SKM-1 treated with dmso at 0.1 percent for 144 hours (cell line): ENCODE measurements around the gene PPP1R8.
"Not testable (repeated sequence)": the region's sequence is repeated elsewhere in the genome, so short reads cannot be mapped to it uniquely, and the experiment has no call there.

Experiments used
- DNase-seq: peaks from one replicate; lab custom pipeline; 2025; ENCODE audit not compliant: unreplicated experiment; lab: John Stamatoyannopoulos, UW

Gene PPP1R8

GRCh38 chr1:27830621-27831440 is at the start of gene PPP1R8:
PPP1R8 (plus strand) TSS chr1:27830782; CDS start chr1:27830836, 54 bp downstream.
- peak; percentile 92 for DNase-seq

- no peak for DNase-seq
These were observed 47.6 kb upstream of the PPP1R8 start for GRCh38 chr1:27782950-27783349.

- DNase-seq = no peak
These were observed 45.9 kb upstream of the PPP1R8 start for GRCh38 chr1:27784700-27785099.

- DNase-seq = no peak
These were observed 44.7 kb upstream of the PPP1R8 start for GRCh38 chr1:27785781-27786455.

GRCh38 chr1:27787895-27788294 is 42.7 kb upstream of the PPP1R8 start:
- DNase-seq = no peak

- peak; percentile 17 for DNase-seq
These were observed 41.0 kb upstream of the PPP1R8 start for GRCh38 chr1:27789540-27790041.

- not testable (repeated sequence) for DNase-seq
These were observed 40.3 kb upstream of the PPP1R8 start for GRCh38 chr1:27790270-27790669.

GRCh38 chr1:27795601-27796000 is 35.0 kb upstream of the PPP1R8 start:
- DNase-seq = no peak

GRCh38 chr1:27804791-27805190 is 25.8 kb upstream of the PPP1R8 start:
- DNase-seq = no peak

- no peak for DNase-seq
These were observed 23.8 kb upstream of the PPP1R8 start for GRCh38 chr1:27806758-27807157.

GRCh38 chr1:27807385-27807784 is 23.2 kb upstream of the PPP1R8 start:
- DNase-seq = no peak

GRCh38 chr1:27808131-27808530 is 22.5 kb upstream of the PPP1R8 start:
- not testable (repeated sequence) for DNase-seq

- DNase-seq = no peak
These were observed 20.7 kb upstream of the PPP1R8 start for GRCh38 chr1:27809883-27810282.

GRCh38 chr1:27811741-27812500 is 18.7 kb upstream of the PPP1R8 start:
- no peak for DNase-seq

GRCh38 chr1:27816921-27817630 is 13.5 kb upstream of the PPP1R8 start:
- no peak for DNase-seq

- no peak for DNase-seq
These were observed 8.7 kb upstream of the PPP1R8 start for GRCh38 chr1:27821761-27822315.

- no peak for DNase-seq
These were observed 6.8 kb upstream of the PPP1R8 start for GRCh38 chr1:27823784-27824183.

- no peak for DNase-seq
These were observed 6.2 kb upstream of the PPP1R8 start for GRCh38 chr1:27824411-27824810.

GRCh38 chr1:27829339-27829960 is 1.1 kb upstream of the PPP1R8 start:
- DNase-seq = not testable (repeated sequence)
